HL-60 (cell line): ENCODE measurements around the gene GLUL.
A peak's percentile ranks its signal among the peaks of the same experiment; 100 is the strongest.
"Not testable (repeated sequence)": the region's sequence is repeated elsewhere in the genome, so short reads cannot be mapped to it uniquely, and the experiment has no call there.

Experiments used
- DNase-seq, 2 experiments: peaks; one replicate each; pipeline ENCODE4 v3.0.0-alpha.2; 2010 to 2020; ENCODE audit warnings: low read depth in 1 of 2, low spot score in 1 of 2
- H3K27ac ChIP-seq: fragments of 250-450 bp; sonication (Bioruptor Pico); replicated peaks from 2 replicates; pipeline ENCODE4 v1.5.1; 2020; ENCODE audit warnings: mild to moderate bottlenecking, moderate library complexity
- H3K27me3 ChIP-seq: fragments of 250-450 bp; sonication (Bioruptor Pico); 2 replicates; pipeline ENCODE4 v1.5.1; 2021; ENCODE audit warnings: mild to moderate bottlenecking, moderate library complexity; ENCODE audit not compliant: insufficient read depth, poor library complexity, severe bottlenecking
- H3K4me3 ChIP-seq: replicated peaks from 2 replicates; pipeline ENCODE4 v1.5.1; 2011; ENCODE audit warnings: mild to moderate bottlenecking, control low read depth, low read length; ENCODE audit not compliant: insufficient read depth
- CTCF ChIP-seq: IDR thresholded peaks from one replicate; pipeline ENCODE4 v1.5.1; 2011; ENCODE audit warnings: low read length, control low read depth, inconsistent platforms; ENCODE audit not compliant: insufficient read depth
- GABPA ChIP-seq: IDR thresholded peaks from 2 replicates; pipeline ENCODE4 v1.6.1; 2012; ENCODE audit warnings: low read depth
- POLR2AphosphoS5 ChIP-seq: IDR thresholded peaks from 2 replicates; pipeline ENCODE4 v1.6.1; 2012; ENCODE audit warnings: low read depth
- SPI1 ChIP-seq: IDR thresholded peaks from 2 replicates; pipeline ENCODE4 v1.6.1; 2012; ENCODE audit warnings: low read depth, mild to moderate bottlenecking, borderline replicate concordance
- TF ChIP-seq, protein P1 (sequence below): IDR thresholded peaks from 2 replicates; pipeline ENCODE4 v1.6.1; 2012; ENCODE audit warnings: low read depth; ENCODE audit not compliant: insufficient replicate concordance

GLUL gene

DNA sequence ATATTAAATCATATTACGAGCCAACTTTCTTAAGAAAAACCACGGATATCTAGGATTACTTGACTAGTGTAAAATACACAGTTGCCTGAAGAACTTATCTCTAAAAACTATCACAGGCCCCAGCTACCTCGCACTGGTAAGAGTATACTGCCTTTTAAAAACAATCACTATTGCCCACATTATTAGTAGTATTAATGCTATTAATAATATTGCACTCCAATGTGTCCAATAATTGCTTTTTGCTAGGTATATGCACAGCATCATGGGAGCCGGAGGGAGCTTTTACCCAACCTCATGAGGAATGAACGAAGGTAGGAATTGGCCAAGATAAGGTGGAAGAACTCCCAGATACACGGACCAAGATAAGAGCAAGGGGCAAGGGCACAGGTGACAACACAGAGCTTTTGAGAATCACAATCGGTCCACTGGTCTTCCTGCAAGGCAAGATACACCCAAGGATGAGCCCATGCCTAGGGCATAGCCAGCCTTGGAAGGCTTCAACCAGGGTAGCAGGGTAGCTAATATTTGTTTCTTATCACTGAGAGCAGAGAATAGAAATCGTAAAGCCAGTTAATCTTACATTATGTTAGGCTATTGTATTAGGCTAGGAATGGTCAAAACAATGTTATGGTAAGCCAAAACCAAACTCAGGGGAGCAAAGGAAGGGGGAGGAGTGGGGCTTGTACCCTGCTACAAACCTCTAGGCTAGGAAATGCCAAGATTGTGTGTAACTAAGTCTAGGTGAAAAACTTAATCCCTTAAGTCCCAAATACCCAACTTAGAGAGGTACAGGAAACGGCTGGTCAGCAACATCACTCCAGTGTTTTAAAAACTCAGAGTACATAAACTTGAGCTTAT, 9.4 kb downstream of the GLUL start:
- Histone ChIP-seq H3K27ac (no peak overlapping the region), H3K4me3 (no peak overlapping the region), H3K27me3 (no peaks in the 10 kb centered on the region)
- DNase-seq, result no peak
- peak; percentile 80; the same call in 1 of the 2 replicates for TF ChIP-seq POLR2AphosphoS5
- TF ChIP-seq, protein P1, sequence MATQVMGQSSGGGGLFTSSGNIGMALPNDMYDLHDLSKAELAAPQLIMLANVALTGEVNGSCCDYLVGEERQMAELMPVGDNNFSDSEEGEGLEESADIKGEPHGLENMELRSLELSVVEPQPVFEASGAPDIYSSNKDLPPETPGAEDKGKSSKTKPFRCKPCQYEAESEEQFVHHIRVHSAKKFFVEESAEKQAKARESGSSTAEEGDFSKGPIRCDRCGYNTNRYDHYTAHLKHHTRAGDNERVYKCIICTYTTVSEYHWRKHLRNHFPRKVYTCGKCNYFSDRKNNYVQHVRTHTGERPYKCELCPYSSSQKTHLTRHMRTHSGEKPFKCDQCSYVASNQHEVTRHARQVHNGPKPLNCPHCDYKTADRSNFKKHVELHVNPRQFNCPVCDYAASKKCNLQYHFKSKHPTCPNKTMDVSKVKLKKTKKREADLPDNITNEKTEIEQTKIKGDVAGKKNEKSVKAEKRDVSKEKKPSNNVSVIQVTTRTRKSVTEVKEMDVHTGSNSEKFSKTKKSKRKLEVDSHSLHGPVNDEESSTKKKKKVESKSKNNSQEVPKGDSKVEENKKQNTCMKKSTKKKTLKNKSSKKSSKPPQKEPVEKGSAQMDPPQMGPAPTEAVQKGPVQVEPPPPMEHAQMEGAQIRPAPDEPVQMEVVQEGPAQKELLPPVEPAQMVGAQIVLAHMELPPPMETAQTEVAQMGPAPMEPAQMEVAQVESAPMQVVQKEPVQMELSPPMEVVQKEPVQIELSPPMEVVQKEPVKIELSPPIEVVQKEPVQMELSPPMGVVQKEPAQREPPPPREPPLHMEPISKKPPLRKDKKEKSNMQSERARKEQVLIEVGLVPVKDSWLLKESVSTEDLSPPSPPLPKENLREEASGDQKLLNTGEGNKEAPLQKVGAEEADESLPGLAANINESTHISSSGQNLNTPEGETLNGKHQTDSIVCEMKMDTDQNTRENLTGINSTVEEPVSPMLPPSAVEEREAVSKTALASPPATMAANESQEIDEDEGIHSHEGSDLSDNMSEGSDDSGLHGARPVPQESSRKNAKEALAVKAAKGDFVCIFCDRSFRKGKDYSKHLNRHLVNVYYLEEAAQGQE, result no peak

- H3K27ac ChIP-seq, result no peak overlapping the region
- TF ChIP-seq, protein P1, result no peak
- no peak for TF ChIP-seq SPI1
- TF ChIP-seq CTCF, result no peak
- no peak for TF ChIP-seq POLR2AphosphoS5
- no peak for TF ChIP-seq GABPA
- no peak overlapping the region for H3K4me3 ChIP-seq
- H3K27me3 ChIP-seq, result no peaks in the 10 kb centered on the region
- no peak for DNase-seq
Measured at GRCh38 chr1:182380199-182380598, 11.4 kb downstream of the GLUL start.

GRCh38 chr1:182379781-182380180, 11.8 kb downstream of the GLUL start:
- not testable (repeated sequence) for H3K4me3 ChIP-seq, DNase-seq, H3K27ac ChIP-seq, H3K27me3 ChIP-seq

- Histone ChIP-seq H3K27me3 (no peaks in the 10 kb centered on the region), H3K27ac (no peak overlapping the region), H3K4me3 (no peak overlapping the region)
- no peak for TF ChIP-seq CTCF
- TF ChIP-seq SPI1, result no peak
- TF ChIP-seq GABPA, result no peak
- no peak for TF ChIP-seq POLR2AphosphoS5
- TF ChIP-seq, protein P1, result no peak
- DNase-seq, result no peak
Measured at GRCh38 chr1:182376936-182377574, 14.5 kb downstream of the GLUL start.
